Natural killer cell (primary cell): ENCODE measurements around the gene RDH14. TPM values are rescaled to one million over a fixed set of nuclear protein-coding genes. Genes with fewer than 3 reads are reported as not detected.

Experiments
- ATAC-seq, 3 donors: fragments of 150-1000 bp in 2 of 3; fragments of 200-7000 bp in 1 of 3; cut with Tn5 transposase; 1 replicate in 1 of 3; 2 replicates in 2 of 3; pipeline ENCODE4 v1.10.0; 2021; ENCODE audit warnings: mild to moderate bottlenecking in 2 of 3, moderate library complexity in 2 of 3
- DNase-seq, 2 donors: peaks; one replicate each; pipeline versions ENCODE4 v3.0.0 to v3.0.0-alpha.2; 2013 to 2021; ENCODE audit warnings: mixed read lengths in 1 of 2
- H3K27ac ChIP-seq: one replicate; pipeline ENCODE4 v1.5.1; 2013; ENCODE audit warnings: mild to moderate bottlenecking, low read length
- H3K27me3 ChIP-seq: one replicate; pipeline ENCODE4 v1.6.1; 2013; ENCODE audit warnings: low read length; ENCODE audit not compliant: control insufficient read depth, insufficient read depth
- H3K36me3 ChIP-seq: one replicate; pipeline ENCODE4 v1.6.1; 2013; ENCODE audit warnings: low read length; ENCODE audit not compliant: control insufficient read depth, insufficient read depth
- H3K4me1 ChIP-seq: one replicate; pipeline ENCODE4 v1.6.1; 2013; ENCODE audit warnings: low read length; ENCODE audit not compliant: control insufficient read depth, insufficient read depth
- H3K4me3 ChIP-seq: one replicate; pipeline ENCODE4 v1.5.1; 2013; ENCODE audit warnings: low read length
- H3K9me3 ChIP-seq: one replicate; pipeline ENCODE4 v1.6.1; 2013; ENCODE audit warnings: low read length; ENCODE audit not compliant: control insufficient read depth, insufficient read depth
- H3K27ac Mint-ChIP-seq, 2 donors: one replicate each; pipeline ENCODE4 v1.8.0; 2022; ENCODE audit warnings: mild to moderate bottlenecking in 2 of 2, mixed read lengths in 2 of 2, moderate library complexity in 1 of 2
- H3K27me3 Mint-ChIP-seq, 2 donors: one replicate each; pipeline ENCODE4 v1.8.0; 2022; ENCODE audit warnings: low read depth in 2 of 2, mixed read lengths in 2 of 2
- H3K36me3 Mint-ChIP-seq: one replicate; pipeline ENCODE4 v1.8.0; 2022; ENCODE audit warnings: mixed read lengths
- H3K4me1 Mint-ChIP-seq, 2 donors: one replicate each; pipeline ENCODE4 v1.8.0; 2022; ENCODE audit warnings: mixed read lengths in 2 of 2
- H3K4me3 Mint-ChIP-seq: one replicate; pipeline ENCODE4 v1.8.0; 2022; ENCODE audit warnings: mild to moderate bottlenecking, moderate library complexity, mixed read lengths
- H3K9me3 Mint-ChIP-seq, 2 donors: one replicate each; pipeline ENCODE4 v1.8.0; 2022; ENCODE audit warnings: mixed read lengths in 2 of 2
- CTCF ChIP-seq: fragments of 200-600 bp; IDR thresholded peaks from one replicate; pipeline ENCODE4 v1.8.0; 2022; ENCODE audit warnings: antibody characterized with exemption
- WGBS: methylation state at CpG from one replicate; pipeline ENCODE4 v1.1.7; 2013; ENCODE audit warnings: missing lambda C conversion rate; ENCODE audit not compliant: insufficient coverage; 5-methylcytosine and 5-hydroxymethylcytosine counted together
- intact Hi-C: fragments of 100-400 bp; cut with micrococcal nuclease; formaldehyde crosslinking; loops from one replicate; pipeline ENCODE4 v1.14.2; 2022
- total RNA-seq, 4 donors: library from RNA; stranded (reverse); fragments of 120-200 nt in 1 of 4; gene quantifications; one replicate each; pipeline versions ENCODE4 v1.2.3 to v1.2.4, GENCODE V29; 2013 to 2022

The RDH14 gene
- 10 to 100 TPM in 2 of 3 donors, 1 to 10 TPM in 1; 8.7 to 13.5 (median 12.5) TPM for total RNA-seq
- total RNA-seq (2013) = 31.1 TPM

GRCh38 chr2:18560031-18560796 lies at the start of gene RDH14:
RDH14 (minus strand) TSS chr2:18560653; CDS start chr2:18560572, 81 bp downstream.
- H3K27me3 ChIP-seq = no peaks in the 10 kb centered on the region
- H3K36me3 ChIP-seq = peaks cover 4% of the 10 kb centered on the region
- intact Hi-C loops = loop anchor here (1.0 to 2.0 kb wide), 3 partner anchors 788 to 1341 kb away; partner anchors contain the start of gene TTC32
- WGBS = under 1% methylated on average over 81 of the region's 81 CpGs
- peak within 1 kb of the TSS; percentile 91 for H3K4me3 Mint-ChIP-seq
- no peak for TF ChIP-seq CTCF
- DNase-seq (peak; percentile 84 to 94), ATAC-seq (peak; percentile 88 to 96 (median 89))
- peaks cover 10% of the 10 kb centered on the region for H3K36me3 Mint-ChIP-seq
- H3K27ac Mint-ChIP-seq = peak within 1 kb of the TSS; percentile 91 to 93
- H3K4me3 ChIP-seq = peak within 1 kb of the TSS; percentile 50
- H3K4me1 Mint-ChIP-seq = peaks cover 30 to 34% of the 10 kb centered on the region in 2 donors
- H3K27ac ChIP-seq = peak within 1 kb of the TSS; percentile 79
- H3K9me3 Mint-ChIP-seq = no peaks in the 10 kb centered on the region
- H3K9me3 ChIP-seq = no peaks in the 10 kb centered on the region
- H3K4me1 ChIP-seq = peaks cover 12% of the 10 kb centered on the region
- H3K27me3 Mint-ChIP-seq = no peaks in the 10 kb centered on the region

- WGBS = 40% methylated on average over 1 of the region's 1 CpG
- Histone ChIP-seq H3K27me3 (no peaks in the 10 kb centered on the region), H3K9me3 (no peaks in the 10 kb centered on the region), H3K27ac (no peak overlapping the region), H3K4me1 (no peaks in the 10 kb centered on the region), H3K4me3 (no peak overlapping the region), H3K36me3 (no peaks in the 10 kb centered on the region)
- Mint-ChIP-seq H3K9me3 (no peaks in the 10 kb centered on the region), H3K4me3 (no peak overlapping the region), H3K36me3 (no peaks in the 10 kb centered on the region), H3K27me3 (peaks cover 0 to 2% of the 10 kb centered on the region in 2 donors), H3K4me1 (no peaks in the 10 kb centered on the region), H3K27ac (no peak overlapping the region)
- intact Hi-C loops = no loop called here
- TF ChIP-seq CTCF = no peak
- DNase-seq = no peak
- no peak for ATAC-seq
Observed at GRCh38 chr2:18610090-18610489, 49.6 kb upstream of the RDH14 start.

- Histone ChIP-seq H3K4me1 (no peaks in the 10 kb centered on the region), H3K36me3 (no peaks in the 10 kb centered on the region), H3K4me3 (no peak overlapping the region), H3K27ac (no peak overlapping the region), H3K27me3 (no peaks in the 10 kb centered on the region), H3K9me3 (no peaks in the 10 kb centered on the region)
- no peak for TF ChIP-seq CTCF
- intact Hi-C loops = no loop called here
- Mint-ChIP-seq H3K36me3 (no peaks in the 10 kb centered on the region), H3K27ac (no peak overlapping the region), H3K4me1 (no peaks in the 10 kb centered on the region), H3K4me3 (no peak overlapping the region), H3K27me3 (peaks cover 0 to under 1% of the 10 kb centered on the region in 2 donors), H3K9me3 (no peaks in the 10 kb centered on the region)
- ATAC-seq = peak in 1 of 3 donors; percentile 35
- no peak for DNase-seq
Observed at GRCh38 chr2:18605115-18605514, 44.7 kb upstream of the RDH14 start.

GRCh38 chr2:18604531-18604885 lies 44.1 kb upstream of the RDH14 start:
- Histone ChIP-seq H3K4me1 (no peaks in the 10 kb centered on the region), H3K27me3 (no peaks in the 10 kb centered on the region), H3K9me3 (no peaks in the 10 kb centered on the region), H3K36me3 (no peaks in the 10 kb centered on the region), H3K4me3 (no peak overlapping the region), H3K27ac (no peak overlapping the region)
- Mint-ChIP-seq H3K4me3 (no peak overlapping the region), H3K27ac (no peak overlapping the region), H3K4me1 (no peaks in the 10 kb centered on the region), H3K9me3 (no peaks in the 10 kb centered on the region), H3K36me3 (no peaks in the 10 kb centered on the region), H3K27me3 (no peaks in the 10 kb centered on the region)
- 87% methylated on average over 2 of the region's 2 CpGs for WGBS
- DNase-seq (no peak), ATAC-seq (no peak)
- intact Hi-C loops = no loop called here
- no peak for TF ChIP-seq CTCF
